Tibial nerve (tissue), 4 donors: ENCODE measurements around the gene SMYD3.

ENCODE experiments used
- CTCF ChIP-seq, 5 experiments: fragments of 200-600 bp in 3 of 5; fragments of 450-650 bp in 2 of 5; sonication (generic) in 3 of 5; IDR thresholded peaks; one replicate each; pipeline ENCODE4 v1.5.1; 2016 to 2019; ENCODE audit warnings: antibody characterized with exemption in 5 of 5, mild to moderate bottlenecking in 3 of 5, moderate library complexity in 2 of 5
- EP300 ChIP-seq, 2 donors: sonication (generic); formaldehyde crosslinking; IDR thresholded peaks; one replicate each; pipeline ENCODE4 v1.6.1; 2017; ENCODE audit warnings: antibody characterized with exemption in 2 of 2, mild to moderate bottlenecking in 1 of 2

- no peak for TF ChIP-seq EP300 (IDR thresholded peaks at IDR 0.05)
- no peak for TF ChIP-seq CTCF (IDR thresholded peaks at IDR 0.05)
Measured at GRCh38 chr1:246139745-246140182, 367.3 kb downstream of the SMYD3 start.
